NCI-H1694 treated with DMSO at 0.1 percent for 48 hours (cell line): Measurements from ENCODE around the gene AMOTL1.
"Not testable (repeated sequence)": the region's sequence is repeated elsewhere in the genome, so short reads cannot be mapped to it uniquely, and the experiment has no call there.

Experiments
- DNase-seq: peaks from one replicate; lab custom pipeline; 2025; lab: John Stamatoyannopoulos, UW

The AMOTL1 gene

DNA sequence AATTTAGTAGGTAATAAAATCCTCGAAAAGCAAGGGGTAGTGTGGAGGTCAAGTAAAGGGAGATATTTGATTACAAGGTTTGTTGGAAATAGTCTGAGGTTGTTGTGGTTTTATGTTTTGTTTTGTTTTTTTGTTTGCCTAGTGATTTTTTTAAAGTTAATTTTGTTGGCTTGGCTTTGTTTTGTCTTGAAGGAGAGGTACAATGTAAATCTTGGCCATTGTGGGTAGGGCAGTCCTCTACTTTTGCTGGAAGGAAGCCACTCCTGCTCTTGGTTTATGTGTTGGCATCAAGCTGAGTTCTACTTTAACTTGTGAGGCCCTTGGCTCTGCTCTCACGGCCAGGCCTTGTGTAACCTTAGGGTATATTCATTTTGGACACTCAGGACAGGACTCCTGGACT, 3.2 kb downstream of the AMOTL1 start:
- DNase-seq: no peak

DNA sequence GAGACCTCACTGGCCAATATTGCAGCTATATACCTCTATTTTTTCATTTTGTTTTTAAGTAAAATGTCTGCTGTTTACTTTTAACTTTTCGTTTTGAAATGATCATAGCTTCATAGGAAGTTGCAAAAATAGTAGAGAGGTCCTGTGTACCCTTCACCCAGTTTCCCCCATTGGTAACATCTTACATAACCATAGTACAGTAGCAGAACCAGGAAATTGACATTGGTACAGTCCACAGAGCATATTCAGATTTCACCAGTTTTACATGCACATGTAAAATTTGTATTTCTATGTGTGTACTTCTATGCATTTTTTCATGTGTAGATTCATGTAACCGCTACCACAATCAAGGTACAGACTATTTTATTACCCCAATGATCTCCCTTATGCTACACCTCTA, 3.8 kb downstream of the AMOTL1 start:
- no peak for DNase-seq

DNA sequence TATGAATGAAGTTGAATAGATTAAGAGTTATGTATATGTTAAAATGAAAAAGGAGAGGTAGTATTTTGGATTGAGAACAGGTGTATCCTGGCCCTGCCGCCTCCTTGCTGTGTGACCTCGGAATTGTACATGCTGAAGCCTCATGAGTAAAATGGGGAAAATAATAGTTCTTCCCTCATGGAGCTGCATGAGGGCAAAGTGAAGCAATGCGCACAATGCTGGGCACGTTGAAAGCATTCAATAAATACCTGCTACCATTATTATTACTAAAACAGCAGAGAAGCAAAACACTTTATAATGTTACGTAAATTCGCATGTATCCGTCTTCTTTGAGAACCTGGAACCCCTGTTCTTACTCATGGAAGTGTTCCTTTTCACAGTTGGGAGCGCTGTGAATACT, 5.7 kb downstream of the AMOTL1 start:
- no peak for DNase-seq

DNA sequence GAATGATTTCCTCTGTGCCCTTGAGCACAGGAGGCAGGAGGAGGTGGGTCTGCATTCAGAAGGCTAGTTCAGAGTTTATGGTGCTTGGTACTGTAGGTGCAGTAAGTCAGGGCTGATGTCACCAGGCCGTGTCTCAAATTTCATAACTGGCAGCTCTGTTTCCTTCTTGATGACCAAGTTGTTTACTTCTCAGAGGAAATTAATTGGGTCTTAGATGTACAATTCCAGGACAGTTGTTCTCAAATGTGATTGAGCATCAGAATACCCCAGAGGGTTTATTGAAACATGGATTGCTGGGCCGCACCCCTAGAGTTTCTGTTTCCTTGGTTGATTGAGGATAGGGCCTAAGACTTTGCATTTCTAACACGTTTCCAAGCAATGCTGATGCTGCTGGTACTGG, 6.2 kb downstream of the AMOTL1 start:
- DNase-seq: no peak

DNA sequence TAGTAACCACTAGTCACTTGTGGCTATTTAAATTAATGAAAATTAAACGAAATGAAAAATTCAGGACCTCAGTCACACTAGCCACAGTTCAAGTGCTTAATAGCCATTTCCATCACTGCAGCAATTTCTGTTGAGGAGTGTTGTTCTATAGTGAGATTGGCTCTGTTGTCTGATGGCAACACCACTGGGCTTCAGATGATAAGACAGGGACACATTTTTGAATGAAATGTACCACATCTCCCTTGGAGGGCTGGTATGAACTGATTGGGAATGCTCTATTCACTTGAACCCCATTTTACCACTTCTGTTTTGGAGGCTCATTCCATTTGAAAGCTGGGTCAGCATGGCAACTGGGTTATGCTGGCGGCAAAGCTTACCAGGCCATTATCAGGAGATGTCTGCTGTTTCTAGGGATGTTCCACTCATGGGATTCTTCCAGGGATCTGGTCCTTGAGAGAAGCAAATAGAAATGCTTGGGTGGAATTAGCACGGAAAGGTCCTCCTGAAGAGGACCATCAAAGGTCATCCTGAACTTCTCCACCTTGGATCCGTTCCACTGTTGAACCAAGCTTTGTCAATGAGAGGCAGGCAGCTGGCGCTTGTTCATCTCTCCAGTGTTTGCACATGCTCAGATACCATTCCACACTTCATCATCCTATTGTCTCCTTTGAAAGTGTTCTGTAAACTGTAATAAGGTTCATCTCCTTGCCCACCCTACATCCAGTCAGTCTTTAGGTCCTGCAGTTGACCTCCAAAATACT, 7.6 kb downstream of the AMOTL1 start:
- no peak for DNase-seq

DNA sequence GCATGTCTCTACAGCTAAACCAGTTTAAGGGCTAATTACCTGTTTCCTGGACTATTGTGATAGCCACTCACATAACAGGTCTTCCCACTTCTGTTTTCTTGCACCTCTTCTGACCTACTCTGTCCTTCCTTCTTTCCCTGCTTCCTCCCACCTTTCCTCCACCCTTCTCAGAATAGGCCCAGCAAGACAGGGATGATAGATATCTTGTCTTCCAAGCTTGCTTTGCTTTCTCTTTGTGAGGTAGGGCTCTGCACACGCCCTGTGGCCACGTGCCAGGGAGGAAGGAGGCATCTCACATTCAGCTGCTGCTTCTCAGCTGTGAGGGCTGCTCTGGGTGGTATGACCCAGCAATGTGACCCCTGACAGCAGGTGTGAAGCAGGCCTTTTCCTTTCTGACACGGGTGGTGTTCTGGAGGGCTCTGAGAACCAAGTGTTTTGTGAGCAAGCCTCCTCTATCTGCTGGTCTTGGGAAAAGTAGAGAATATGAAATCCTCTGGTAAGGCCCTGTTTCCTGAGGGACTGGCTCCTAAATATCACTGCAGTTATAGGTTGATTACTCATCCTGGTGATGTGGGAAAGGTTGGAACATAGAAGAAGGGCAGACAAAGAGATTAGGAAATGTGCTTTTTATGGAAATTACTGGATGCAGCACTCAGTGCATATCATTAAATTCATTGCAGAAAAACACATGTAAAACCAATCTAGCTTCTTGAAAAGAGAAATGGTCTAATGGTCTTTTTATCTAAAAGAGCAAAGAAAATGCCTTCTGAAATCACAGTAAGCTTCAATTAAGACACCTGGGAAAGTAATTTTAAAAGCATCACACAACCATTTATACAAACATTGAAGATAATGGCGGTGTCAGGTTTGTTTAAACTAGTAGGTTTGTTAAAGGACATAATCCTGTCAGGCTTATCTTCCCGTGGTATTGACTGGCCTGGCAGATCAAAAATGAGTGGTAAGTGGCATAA, 8.5 kb downstream of the AMOTL1 start:
- DNase-seq: no peak

DNA sequence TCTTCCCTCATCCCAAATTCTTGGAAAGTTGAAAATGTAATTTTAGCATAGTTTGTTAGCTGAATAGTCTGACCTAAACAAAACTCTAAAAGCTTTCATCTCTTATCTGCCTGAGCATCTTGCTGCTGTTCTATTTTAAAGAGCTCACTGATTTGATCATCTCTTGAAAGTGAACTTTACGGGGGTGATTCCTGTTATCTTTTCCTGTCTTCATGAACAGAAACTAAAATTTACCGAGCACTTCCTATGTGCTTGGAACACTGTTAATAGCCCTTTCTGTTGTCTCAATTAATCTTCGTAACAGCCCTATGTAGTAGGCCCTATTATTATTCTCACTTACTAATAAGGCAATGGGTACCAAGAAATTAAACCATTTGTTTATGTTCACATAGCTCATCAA, 12.3 kb downstream of the AMOTL1 start:
- DNase-seq: no peak

DNA sequence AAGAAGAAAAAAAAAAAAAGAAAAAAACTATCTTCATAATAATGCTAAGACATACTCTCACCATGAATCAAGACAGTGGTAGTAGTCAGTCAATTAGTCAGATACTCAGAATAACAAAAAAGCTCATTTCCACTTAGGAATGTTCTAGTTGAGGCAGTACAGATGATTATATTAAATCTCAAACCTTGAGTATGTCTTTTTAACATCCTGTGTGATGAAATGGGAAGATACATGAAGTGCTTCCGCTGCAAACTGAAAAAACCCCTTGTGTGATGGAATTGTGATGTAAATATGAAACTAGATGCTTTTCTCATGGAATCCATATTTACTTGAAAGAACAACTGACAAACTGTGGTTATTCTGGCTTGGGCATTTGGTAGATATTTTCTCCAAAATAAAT, 13.7 kb downstream of the AMOTL1 start:
- DNase-seq: no peak

DNA sequence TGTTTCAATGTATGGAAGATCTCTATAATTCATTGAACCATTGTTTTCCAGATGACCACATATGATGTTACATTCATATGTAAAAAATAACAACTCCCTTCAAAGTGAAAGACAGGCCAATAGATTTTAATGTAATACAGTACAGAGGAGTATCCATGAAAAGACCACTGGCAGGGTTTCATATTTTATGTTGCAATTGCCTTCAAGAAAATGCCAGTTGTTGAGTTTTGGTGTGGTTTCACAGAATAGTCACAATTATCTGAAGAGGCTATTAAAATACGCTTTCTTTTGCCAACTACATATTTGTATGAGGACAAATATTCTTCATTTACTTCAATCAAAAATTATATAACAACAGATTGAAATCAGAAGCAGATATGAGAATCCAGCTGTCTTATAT, 14.3 kb downstream of the AMOTL1 start:
- no peak for DNase-seq

DNA sequence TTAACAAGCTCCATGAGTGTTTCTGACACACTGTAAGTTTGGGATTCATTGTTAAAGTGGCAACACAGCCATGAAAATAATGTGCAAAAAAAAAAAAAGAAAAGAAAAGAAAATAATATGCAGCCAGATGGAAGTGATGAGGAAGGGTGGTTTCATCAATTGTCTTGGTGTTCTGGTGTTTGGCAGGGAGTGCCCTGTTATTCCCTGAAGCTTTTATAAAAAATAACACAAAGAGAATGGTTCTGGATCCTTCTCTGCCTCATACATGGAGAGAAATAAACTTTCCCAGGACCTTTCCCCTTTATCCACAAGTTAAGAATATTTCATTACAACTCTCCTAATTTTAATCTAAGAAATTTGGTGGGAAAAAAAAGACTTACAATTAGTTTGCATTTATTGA, 16.7 kb downstream of the AMOTL1 start:
- DNase-seq: no peak

DNA sequence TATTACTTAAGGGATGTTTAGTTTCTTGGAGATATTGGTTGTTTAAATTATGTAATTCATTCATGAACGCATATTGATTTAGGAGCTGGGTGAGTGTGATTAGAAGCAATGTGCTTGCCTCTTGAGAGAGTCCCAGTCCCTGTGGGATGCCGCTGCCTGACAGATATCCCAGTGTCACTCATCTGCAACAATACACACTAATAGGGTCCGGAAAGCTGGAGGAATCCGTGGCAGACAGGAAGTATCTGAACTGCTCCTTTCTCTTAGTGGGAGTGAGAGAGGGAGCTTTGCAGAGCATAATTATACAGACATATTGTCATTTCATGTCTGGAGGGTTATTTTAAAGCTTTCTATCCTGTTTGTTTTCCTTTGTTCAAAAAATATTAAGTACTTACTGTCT, 17.4 kb downstream of the AMOTL1 start:
- no peak for DNase-seq

DNA sequence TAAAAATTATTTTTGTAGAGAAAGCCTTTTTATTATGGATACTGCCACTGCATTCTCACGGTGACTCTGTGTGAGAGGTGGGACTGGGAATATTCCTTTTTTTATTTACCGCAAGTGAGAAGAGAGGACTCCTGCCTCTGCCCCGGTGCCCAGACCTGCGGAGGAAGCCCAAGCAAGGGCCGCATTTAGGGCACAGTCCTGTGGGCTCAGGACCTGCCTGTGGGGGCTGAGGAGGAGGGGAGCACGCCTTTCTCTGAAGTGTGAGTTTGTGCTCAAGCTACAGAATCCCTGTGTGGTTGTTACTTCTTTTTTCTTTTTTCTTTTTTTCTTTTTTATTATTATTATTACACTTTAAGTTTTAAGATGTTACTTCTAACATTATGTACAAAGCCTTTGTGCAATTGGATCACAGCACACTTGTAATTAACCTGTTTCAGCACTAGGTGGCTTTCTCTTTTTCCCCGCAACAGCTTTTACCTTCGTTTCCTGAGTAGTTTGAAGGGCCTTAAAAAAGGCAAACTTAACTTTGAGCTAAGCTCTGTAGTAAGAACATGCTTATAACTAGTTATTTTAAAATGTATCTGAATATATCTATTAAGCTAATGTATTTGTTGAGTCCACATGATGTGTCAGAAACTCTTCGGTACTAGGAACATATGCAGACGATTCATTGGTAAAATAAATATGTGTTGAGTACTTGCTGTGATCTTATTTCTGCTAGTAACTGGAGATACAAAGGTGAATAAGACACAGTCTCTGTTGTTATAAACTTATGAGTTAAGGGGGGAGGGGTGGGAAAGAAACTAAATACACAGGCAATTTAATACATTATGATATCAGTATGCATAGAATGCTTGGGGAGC, 18.3 kb downstream of the AMOTL1 start:
- DNase-seq: no peak

DNA sequence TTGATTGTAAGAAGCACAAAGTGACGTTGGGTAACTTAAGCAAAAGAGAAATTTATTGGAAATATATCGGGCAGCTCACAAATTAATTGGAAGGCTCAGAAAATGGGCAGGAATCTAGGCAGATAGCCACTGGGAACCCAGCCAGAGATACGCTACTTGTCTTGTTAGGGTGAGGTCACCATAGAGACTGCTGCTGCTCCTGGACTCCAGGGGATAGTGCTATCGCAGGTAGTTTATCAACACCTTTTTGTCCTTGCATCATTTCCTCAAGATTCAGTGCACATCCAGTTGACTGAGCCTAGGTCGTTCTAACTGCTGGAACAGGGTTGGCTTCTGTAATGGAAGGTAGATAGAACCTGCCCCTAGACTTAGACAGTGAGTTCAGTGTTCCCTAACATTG, 19.6 kb downstream of the AMOTL1 start:
- no peak for DNase-seq

DNA sequence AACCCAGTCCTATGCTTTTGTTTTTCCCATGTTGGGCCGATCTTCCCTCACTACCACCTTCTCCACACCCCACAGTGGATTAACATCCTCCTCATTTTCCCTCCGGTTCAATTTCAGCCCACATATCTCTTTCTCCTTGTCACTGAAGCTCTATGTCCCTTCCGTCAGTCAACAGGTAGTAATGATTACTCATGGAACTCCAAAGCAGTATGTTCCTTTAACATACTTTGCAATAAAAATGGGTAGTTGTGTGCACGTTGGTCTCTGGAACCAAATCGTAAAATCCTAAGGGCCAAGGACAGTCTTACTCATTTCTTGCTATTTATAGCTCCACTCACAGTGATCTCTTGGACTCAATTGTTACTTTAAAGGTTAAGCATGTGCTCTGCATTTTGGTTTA, 20.2 kb downstream of the AMOTL1 start:
- no peak for DNase-seq

DNA sequence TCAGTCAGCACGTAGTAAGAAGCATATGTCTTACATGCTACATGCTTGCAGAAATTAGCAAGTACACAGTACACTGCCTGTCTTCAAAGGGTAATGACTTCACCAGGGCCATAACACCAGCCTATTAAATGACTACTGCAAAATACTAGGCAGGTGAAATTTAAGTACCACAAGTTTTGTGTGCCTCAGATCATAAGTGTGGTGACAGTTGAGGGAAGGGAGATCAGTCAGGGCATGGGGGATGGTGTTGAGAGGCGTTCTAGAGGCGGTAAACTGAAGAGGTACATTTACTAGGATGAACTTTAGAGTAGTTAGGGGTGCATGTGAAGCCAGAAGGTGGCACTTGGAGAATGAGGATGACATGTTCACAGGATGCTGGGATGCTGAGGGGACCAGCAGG, 22.0 kb downstream of the AMOTL1 start:
- DNase-seq: no peak

DNA sequence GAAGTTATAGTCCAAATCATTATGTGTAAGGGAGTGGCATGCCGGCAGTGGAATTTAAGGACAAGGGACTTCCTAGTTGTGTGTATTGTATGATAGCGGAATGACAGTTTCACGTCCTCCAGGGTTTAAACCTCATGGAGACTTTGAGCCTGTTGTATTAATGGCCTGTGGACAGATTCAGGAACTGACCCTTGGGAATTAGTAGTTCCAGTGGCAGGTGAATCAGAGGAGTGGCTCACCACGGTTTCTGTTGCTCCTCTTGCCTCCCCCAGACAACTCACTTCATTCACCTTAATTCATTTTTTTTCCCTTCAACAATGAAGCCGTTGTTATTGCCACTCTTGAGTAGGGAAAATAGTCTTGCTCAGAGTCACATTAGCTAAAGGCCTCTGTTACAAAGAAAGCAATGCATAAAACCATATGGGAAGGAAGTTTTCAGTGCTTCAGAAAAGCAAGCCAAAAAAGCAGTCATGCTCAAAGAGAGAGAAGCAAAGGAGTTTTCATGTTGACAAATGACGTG, 22.6 kb downstream of the AMOTL1 start:
- DNase-seq: no peak

DNA sequence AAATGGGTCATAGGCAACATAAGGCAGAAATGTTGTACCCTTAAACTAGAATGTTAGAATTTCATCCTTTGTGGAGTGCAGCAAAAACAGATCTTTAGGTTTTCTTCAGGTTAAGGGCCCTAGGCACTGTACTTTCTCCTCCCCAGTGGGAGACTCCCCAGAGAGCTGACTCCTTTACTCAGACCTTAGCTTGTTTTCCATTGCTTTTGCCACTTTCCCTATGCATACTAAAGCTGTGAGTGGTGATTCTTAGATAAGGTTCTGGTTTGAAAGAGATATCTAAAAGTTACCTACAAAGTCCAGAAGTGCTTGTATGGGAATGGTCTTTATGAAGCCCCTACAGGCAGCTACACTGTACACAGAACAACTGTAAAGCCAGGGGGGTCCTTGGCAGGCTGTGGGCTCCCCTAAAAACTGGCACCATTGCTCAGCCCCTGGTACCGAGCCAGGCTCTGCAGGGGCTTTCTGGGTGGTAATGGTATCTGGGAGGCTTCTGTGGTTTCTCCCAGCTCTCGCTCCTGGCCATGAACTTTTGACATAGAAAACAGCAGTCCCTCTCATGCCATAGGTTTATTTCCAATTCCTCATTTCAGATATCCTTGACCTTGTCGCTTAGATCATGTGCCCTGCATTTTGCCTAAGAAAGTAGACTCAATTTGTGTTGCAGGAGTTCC, 23.2 kb downstream of the AMOTL1 start:
- DNase-seq: no peak

DNA sequence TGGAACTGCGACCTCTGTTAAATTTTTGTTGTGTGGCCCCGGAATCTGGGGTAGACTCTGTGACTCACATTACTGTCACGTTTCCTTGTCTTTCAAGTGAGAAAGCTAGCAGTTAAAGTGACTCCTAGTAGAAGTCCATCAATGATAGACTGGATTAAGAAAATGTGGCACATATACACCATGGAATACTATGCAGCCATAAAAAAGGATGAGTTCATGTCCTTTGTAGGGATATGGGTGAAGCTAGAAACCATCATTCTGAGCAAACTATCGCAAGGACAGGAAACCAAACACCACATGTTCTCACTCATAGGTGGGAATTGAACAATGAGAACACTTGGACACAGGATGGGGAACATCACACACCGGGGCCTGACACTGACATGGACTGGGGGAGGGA, 23.8 kb downstream of the AMOTL1 start:
- DNase-seq: not testable (repeated sequence)

DNA sequence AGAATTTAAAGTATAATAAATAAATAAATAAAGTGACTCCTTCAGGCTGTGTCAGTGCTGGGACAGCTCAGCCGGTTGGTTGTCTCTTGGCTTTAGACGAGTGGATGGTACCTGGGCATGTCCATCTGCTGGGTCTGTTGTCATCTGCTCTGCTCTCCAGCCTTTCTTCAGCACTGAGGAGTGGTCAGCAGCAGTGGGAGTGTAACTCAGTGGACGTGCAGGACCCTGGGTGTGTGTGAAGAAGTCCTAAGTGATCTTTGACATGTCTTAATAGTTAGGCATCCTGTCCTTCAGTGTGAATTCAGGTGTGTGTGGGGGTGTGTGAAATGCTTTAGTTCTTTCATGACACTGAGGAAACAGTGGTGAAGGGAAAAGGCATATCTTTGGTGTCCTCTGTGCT, 24.3 kb downstream of the AMOTL1 start:
- no peak for DNase-seq

DNA sequence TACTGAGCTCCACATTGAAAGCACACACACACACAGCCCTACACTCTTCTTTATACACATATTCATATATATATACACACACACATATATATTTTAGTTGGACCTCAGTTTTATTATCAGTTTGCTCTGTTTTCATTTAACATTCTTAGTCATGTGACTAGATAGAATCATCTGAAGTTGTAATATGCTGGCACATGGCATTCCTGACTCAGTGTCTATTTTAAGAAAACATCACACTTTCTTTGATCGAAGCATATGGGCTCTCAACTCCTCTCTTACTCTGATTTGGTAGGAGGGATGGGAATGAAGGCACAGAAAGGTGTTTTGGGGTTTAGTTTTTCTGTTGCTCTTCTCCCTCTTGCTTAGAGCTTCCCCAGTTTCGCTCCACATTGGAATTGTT, 24.8 kb downstream of the AMOTL1 start:
- DNase-seq: no peak

DNA sequence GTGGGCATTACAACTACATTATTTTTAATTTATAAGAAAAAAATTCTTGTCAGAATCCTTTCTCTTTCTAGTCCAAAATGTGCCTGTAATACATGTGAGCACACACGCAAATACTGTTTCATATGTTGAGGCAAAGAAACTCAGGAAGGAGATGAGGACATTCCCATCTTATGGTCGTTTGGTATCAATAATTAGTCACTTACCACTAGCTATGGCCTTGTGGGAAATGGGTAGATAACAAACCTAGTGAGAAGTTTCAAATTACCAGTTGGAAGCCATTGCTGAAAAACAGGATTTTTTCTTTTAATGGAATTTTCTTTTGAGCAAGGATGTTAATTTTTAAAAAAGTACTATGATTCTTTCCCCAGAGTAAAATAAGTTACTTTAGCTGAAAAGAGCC, 25.7 kb downstream of the AMOTL1 start:
- DNase-seq: no peak
